ENCODE results near the gene NRXN3. TPM values are rescaled to one million over a fixed set of nuclear protein-coding genes. Genes with fewer than 3 reads are reported as not detected.

The NRXN3 gene
- total RNA-seq, 2 donors from 2014 or later = 1.2 to 7.8 TPM

DNA sequence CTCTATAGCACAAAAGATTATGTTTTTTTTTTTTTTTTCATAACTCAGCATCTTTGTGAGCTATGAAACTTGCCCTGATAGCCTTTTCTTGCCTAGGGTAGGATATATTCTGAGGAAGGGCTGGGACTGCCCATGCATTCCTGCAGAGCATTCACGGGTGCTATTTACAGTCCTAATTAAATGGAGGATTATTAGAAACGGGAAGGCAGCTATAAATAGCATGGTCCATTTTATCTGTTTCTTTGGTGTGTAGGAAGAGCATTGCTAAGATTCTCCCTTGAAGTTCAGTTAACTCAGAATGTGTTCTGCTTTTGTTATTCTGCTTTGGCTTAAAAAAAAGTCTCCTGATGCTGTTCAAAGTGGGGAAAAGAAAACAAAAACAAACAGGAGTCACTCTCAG, 1410.2 kb downstream of the NRXN3 start:
- H3K4me3 ChIP-seq = no peak overlapping the region
- intact Hi-C loops (cut with DNase I) = no loop called here
- DNase-seq = no peak
- H3K9ac ChIP-seq (ENCODE audit: low read depth in 2 of 2, low read length in 2 of 2) = no peak overlapping the region
- H3K27ac ChIP-seq = no peak overlapping the region
- H3K4me1 ChIP-seq = no peaks in the 10 kb centered on the region
- H3K27me3 ChIP-seq = no peaks in the 10 kb centered on the region
- TF ChIP-seq, protein P1, sequence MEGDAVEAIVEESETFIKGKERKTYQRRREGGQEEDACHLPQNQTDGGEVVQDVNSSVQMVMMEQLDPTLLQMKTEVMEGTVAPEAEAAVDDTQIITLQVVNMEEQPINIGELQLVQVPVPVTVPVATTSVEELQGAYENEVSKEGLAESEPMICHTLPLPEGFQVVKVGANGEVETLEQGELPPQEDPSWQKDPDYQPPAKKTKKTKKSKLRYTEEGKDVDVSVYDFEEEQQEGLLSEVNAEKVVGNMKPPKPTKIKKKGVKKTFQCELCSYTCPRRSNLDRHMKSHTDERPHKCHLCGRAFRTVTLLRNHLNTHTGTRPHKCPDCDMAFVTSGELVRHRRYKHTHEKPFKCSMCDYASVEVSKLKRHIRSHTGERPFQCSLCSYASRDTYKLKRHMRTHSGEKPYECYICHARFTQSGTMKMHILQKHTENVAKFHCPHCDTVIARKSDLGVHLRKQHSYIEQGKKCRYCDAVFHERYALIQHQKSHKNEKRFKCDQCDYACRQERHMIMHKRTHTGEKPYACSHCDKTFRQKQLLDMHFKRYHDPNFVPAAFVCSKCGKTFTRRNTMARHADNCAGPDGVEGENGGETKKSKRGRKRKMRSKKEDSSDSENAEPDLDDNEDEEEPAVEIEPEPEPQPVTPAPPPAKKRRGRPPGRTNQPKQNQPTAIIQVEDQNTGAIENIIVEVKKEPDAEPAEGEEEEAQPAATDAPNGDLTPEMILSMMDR (IDR thresholded peaks at IDR 0.05) = no peak
- no peaks in the 10 kb centered on the region for H3K9me3 ChIP-seq
- no peaks in the 10 kb centered on the region for H3K36me3 ChIP-seq

DNA sequence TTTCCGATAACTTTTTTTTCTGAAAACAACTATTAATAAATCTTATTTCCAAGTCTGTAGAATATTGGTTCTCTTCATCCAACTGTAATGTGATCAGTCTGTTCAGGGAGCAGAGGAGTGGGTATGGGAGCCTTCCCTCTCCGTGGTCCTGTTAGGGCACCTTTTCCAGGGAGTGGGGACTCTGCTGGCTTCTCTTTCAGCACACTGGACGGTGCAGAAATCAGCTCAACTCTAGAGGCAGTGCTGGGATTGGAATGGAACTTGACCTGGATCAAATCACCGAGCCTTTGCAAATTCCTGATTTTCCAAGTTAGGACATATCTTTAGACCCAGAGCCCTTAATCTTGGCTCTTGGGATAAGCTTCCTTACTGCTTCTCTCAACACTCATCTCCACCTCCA, 1410.7 kb downstream of the NRXN3 start:
- no peak for DNase-seq
- Histone ChIP-seq H3K36me3 (no peaks in the 10 kb centered on the region), H3K27ac (no peak overlapping the region), H3K27me3 (no peaks in the 10 kb centered on the region), H3K4me1 (no peaks in the 10 kb centered on the region), H3K4me3 (no peak overlapping the region), H3K9ac (ENCODE audit: low read depth in 2 of 2, low read length in 2 of 2) (no peak overlapping the region), H3K9me3 (no peaks in the 10 kb centered on the region)
- TF ChIP-seq, protein P1 (IDR thresholded peaks at IDR 0.05) = no peak
- intact Hi-C loops (cut with DNase I) = no loop called here

DNA sequence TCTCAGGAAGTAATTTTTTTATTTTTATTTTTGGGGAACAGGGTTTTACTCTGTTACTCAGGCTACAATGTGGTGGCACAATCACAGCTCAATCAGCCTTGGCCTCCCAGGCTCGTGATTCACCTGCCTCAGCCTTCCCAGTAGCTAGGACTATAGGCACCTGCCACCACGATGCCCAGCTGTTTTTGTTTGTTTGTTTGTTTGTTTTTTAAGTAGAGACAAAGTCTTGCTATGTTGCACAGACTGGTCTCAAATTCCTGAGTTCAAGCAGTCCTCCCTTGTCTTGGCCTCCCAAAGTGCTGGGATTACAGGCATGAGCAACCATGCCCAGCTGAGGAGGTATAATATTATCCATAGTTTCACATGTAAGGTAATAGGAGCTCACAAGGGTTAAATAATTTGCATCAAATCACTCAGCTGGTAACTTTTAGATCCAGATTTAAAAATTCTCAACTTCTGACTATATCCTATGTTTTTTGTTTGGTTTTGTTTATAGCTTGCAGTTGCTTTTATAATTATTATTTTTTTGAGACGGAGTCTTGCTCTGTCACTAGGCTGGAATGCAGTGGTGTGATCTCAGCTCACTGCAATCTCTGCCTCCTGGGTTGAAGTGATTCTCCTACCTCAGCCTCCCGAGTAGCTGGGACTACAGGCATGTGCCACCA, 1411.9 kb downstream of the NRXN3 start:
- Histone ChIP-seq H3K36me3 (no peaks in the 10 kb centered on the region), H3K9ac (ENCODE audit: low read depth in 2 of 2, low read length in 2 of 2) (no peak overlapping the region), H3K4me1 (no peaks in the 10 kb centered on the region), H3K4me3 (no peak overlapping the region), H3K27me3 (no peaks in the 10 kb centered on the region), H3K9me3 (no peaks in the 10 kb centered on the region), H3K27ac (no peak overlapping the region)
- intact Hi-C loops (cut with DNase I) = no loop called here
- TF ChIP-seq, protein P1 (IDR thresholded peaks at IDR 0.05) = no peak
- no peak for DNase-seq

DNA sequence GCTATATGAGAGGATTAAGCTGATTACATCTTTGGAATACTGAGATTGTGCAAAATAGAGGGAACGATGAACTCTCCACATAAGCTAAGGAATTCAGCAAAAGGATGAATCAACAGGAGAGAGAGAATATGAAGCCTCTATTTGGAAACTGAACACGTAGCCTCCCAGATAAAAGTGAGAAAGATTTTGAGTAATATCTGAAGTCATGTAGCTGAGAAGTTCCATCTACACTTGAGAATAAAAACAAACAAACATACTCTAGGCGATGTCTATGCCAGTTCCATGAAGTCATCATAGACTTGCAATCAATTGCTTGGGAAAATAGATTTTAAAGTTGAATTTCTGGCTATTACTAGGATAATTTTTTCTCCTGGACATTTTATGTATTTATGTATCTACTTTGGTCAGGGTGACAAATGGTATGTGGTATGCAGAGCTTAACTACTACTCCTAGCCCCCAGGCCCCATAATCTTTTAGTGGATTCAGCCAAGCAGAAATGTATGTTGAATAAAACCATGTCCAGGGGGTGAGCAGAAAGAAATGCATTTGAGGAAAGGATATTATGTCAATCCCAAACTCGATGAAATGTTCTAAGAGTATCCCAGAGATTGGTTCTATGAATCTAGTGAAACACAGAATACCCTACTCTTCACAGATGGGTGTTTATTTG, 1413.7 kb downstream of the NRXN3 start:
- Histone ChIP-seq H3K27me3 (no peaks in the 10 kb centered on the region), H3K9ac (ENCODE audit: low read depth in 2 of 2, low read length in 2 of 2) (no peak overlapping the region), H3K4me3 (no peak overlapping the region), H3K9me3 (no peaks in the 10 kb centered on the region), H3K4me1 (no peaks in the 10 kb centered on the region), H3K36me3 (no peaks in the 10 kb centered on the region), H3K27ac (no peak overlapping the region)
- TF ChIP-seq, protein P1 (IDR thresholded peaks at IDR 0.05) = no peak
- no peak for DNase-seq
- intact Hi-C loops (cut with DNase I) = no loop called here

DNA sequence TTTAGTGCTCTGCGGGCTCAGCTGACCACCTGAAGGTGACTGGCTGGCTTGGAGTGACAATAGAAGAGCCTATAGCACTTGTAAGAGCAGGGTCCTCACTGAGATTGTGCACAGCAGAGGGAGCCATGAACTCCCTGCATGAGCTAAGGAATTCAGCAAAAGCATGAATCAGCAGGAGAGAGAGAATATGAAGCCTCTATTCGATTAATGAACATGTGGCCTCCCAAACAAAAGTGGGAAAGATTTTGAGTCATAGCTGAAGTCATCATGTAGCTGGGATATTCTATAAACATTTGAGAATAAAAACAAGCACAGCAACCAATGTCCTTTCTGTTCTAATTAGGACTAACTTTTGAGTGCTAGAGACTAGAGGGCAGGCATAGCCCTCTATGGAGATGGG, 1414.5 kb downstream of the NRXN3 start:
- no peaks in the 10 kb centered on the region for H3K9me3 ChIP-seq
- no peak overlapping the region for H3K4me3 ChIP-seq
- H3K27me3 ChIP-seq = no peaks in the 10 kb centered on the region
- no peak overlapping the region for H3K9ac ChIP-seq (ENCODE audit: low read depth in 2 of 2, low read length in 2 of 2)
- intact Hi-C loops (cut with DNase I) = no loop called here
- H3K27ac ChIP-seq = no peak overlapping the region
- TF ChIP-seq, protein P1 (IDR thresholded peaks at IDR 0.05) = no peak
- no peaks in the 10 kb centered on the region for H3K36me3 ChIP-seq
- no peak for DNase-seq
- no peaks in the 10 kb centered on the region for H3K4me1 ChIP-seq

Measured in colonic mucosa (tissue), 4 donors.